Astrocyte (in vitro differentiated cells and primary cell): ENCODE results near the gene GPR21. TPM values are rescaled to one million over a fixed set of nuclear protein-coding genes. Genes with fewer than 3 reads are reported as not detected.
A peak's percentile ranks its signal among the peaks of the same experiment; 100 is the strongest.

Source experiments
- DNase-seq: peaks from one replicate; pipeline ENCODE4 v3.0.0-alpha.2; 2010; ENCODE audit warnings: low read depth
- FAIRE-seq: peaks from 2 replicates; lab custom pipeline; 2011; peaks lifted over from hg19 to GRCh38; lab: Jason Lieb, UNC
- H2AFZ ChIP-seq: 2 replicates; pipeline ENCODE4 v1.6.0; 2012; ENCODE audit warnings: low read depth, low read length, inconsistent platforms
- H3K27ac ChIP-seq: 2 replicates; pipeline ENCODE4 v1.5.1; 2011; ENCODE audit warnings: low read depth, low read length, inconsistent platforms
- H3K27me3 ChIP-seq: 2 replicates; pipeline ENCODE4 v1.6.0; 2011; ENCODE audit warnings: low read length, inconsistent platforms; ENCODE audit not compliant: insufficient read depth
- H3K36me3 ChIP-seq: 2 replicates; pipeline ENCODE4 v1.5.1; 2011; ENCODE audit warnings: low read length, inconsistent platforms; ENCODE audit not compliant: insufficient read depth
- H3K4me1 ChIP-seq: 2 replicates; pipeline ENCODE4 v1.5.1; 2011; ENCODE audit warnings: low read length, inconsistent platforms; ENCODE audit not compliant: insufficient read depth
- H3K4me2 ChIP-seq: 2 replicates; pipeline ENCODE4 v1.6.0; 2012; ENCODE audit warnings: low read length, inconsistent platforms
- H3K4me3 ChIP-seq: 2 replicates; pipeline ENCODE4 v1.5.1; 2011; ENCODE audit warnings: low read depth, mild to moderate bottlenecking, low read length, inconsistent platforms; ENCODE audit not compliant: insufficient read depth
- H3K79me2 ChIP-seq: 2 replicates; pipeline ENCODE4 v1.6.0; 2012; ENCODE audit warnings: mild to moderate bottlenecking, low read length, inconsistent platforms; ENCODE audit not compliant: insufficient read depth
- H3K9ac ChIP-seq: 2 replicates; pipeline ENCODE4 v1.6.0; 2012; ENCODE audit warnings: mild to moderate bottlenecking, low read length, inconsistent platforms
- H3K9me3 ChIP-seq: 2 replicates; pipeline ENCODE4 v1.5.1; 2012; ENCODE audit warnings: low read depth, mild to moderate bottlenecking, low read length, inconsistent platforms; ENCODE audit not compliant: insufficient read depth
- H4K20me1 ChIP-seq: 2 replicates; pipeline ENCODE4 v1.6.0; 2012; ENCODE audit warnings: low read length, inconsistent platforms; ENCODE audit not compliant: insufficient read depth
- H3K27ac Mint-ChIP-seq: one replicate; pipeline ENCODE4 v1.8.0; 2021; ENCODE audit warnings: mild to moderate bottlenecking, mixed read lengths; ENCODE audit not compliant: unreplicated experiment
- H3K27me3 Mint-ChIP-seq: one replicate; pipeline ENCODE4 v1.8.0; 2021; ENCODE audit warnings: low read depth, mixed read lengths; ENCODE audit not compliant: unreplicated experiment
- H3K36me3 Mint-ChIP-seq: one replicate; pipeline ENCODE4 v1.8.0; 2021; ENCODE audit warnings: low read depth, mixed read lengths; ENCODE audit not compliant: unreplicated experiment
- H3K4me1 Mint-ChIP-seq: one replicate; pipeline ENCODE4 v1.8.0; 2021; ENCODE audit warnings: low read depth, mixed read lengths; ENCODE audit not compliant: unreplicated experiment
- H3K4me3 Mint-ChIP-seq: one replicate; pipeline ENCODE4 v1.8.0; 2021; ENCODE audit warnings: mild to moderate bottlenecking, moderate library complexity, mixed read lengths; ENCODE audit not compliant: unreplicated experiment
- H3K9me3 Mint-ChIP-seq: one replicate; pipeline ENCODE4 v1.8.0; 2021; ENCODE audit warnings: mild to moderate bottlenecking, mixed read lengths; ENCODE audit not compliant: unreplicated experiment
- EZH2 ChIP-seq: IDR thresholded peaks from 2 replicates; pipeline ENCODE4 v1.6.1; 2012; ENCODE audit warnings: mild to moderate bottlenecking, low read length, inconsistent platforms; ENCODE audit not compliant: insufficient read depth
- total RNA-seq: library from RNA; stranded (reverse); gene quantifications from 2 replicates; pipeline ENCODE4 v1.2.1, GENCODE V29; 2021
- TF ChIP-seq, protein P1 (sequence below): IDR thresholded peaks from 2 replicates; pipeline ENCODE4 v1.5.1; 2011; ENCODE audit warnings: low read depth, mild to moderate bottlenecking, inconsistent platforms, low read length, moderate library complexity; ENCODE audit not compliant: insufficient read depth

GPR21 gene
- total RNA-seq, 1 donor from 2014 or later, result 1.6 TPM

DNA sequence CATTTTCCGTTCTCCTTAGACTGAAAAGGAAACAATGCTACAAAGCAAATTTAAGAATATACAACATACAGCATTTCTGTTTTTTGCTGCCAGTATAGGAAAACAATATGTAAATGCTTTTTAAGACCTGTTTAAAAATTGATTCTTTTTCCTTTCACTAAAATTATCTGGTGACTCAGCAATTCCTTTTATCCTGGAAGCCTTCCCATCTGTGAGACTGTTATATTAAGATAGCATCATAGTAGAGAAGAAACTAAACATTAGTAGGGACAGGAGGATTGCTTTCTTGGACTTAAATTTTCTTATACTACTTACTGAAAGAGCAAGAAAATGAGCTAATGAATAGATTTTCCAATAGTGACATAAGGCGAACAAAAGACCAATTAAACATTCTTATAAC lies 30.0 kb upstream of the GPR21 start:
- H3K9me3 ChIP-seq, result no peaks in the 10 kb centered on the region
- H3K36me3 ChIP-seq, result peaks cover 1% of the 10 kb centered on the region
- peak overlapping the region; percentile 60 for H3K9ac ChIP-seq
- H3K4me2 ChIP-seq, result peak overlapping the region; percentile 75
- DNase-seq (peak; percentile 40), FAIRE-seq (no peak)
- Mint-ChIP-seq H3K4me1 (peaks cover 18% of the 10 kb centered on the region), H3K9me3 (no peaks in the 10 kb centered on the region), H3K36me3 (no peaks in the 10 kb centered on the region), H3K27ac (peak overlapping the region; percentile 68), H3K27me3 (no peaks in the 10 kb centered on the region), H3K4me3 (no peak overlapping the region)
- no peaks in the 10 kb centered on the region for H3K79me2 ChIP-seq
- H2AFZ ChIP-seq, result no peak overlapping the region
- no peaks in the 10 kb centered on the region for H4K20me1 ChIP-seq
- peak overlapping the region; percentile 56 for H3K27ac ChIP-seq
- TF ChIP-seq, protein P1, sequence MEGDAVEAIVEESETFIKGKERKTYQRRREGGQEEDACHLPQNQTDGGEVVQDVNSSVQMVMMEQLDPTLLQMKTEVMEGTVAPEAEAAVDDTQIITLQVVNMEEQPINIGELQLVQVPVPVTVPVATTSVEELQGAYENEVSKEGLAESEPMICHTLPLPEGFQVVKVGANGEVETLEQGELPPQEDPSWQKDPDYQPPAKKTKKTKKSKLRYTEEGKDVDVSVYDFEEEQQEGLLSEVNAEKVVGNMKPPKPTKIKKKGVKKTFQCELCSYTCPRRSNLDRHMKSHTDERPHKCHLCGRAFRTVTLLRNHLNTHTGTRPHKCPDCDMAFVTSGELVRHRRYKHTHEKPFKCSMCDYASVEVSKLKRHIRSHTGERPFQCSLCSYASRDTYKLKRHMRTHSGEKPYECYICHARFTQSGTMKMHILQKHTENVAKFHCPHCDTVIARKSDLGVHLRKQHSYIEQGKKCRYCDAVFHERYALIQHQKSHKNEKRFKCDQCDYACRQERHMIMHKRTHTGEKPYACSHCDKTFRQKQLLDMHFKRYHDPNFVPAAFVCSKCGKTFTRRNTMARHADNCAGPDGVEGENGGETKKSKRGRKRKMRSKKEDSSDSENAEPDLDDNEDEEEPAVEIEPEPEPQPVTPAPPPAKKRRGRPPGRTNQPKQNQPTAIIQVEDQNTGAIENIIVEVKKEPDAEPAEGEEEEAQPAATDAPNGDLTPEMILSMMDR, result no peak
- TF ChIP-seq EZH2, result no peak
- H3K27me3 ChIP-seq, result no peaks in the 10 kb centered on the region
- H3K4me1 ChIP-seq, result peaks cover 21% of the 10 kb centered on the region
- no peak overlapping the region for H3K4me3 ChIP-seq

DNA sequence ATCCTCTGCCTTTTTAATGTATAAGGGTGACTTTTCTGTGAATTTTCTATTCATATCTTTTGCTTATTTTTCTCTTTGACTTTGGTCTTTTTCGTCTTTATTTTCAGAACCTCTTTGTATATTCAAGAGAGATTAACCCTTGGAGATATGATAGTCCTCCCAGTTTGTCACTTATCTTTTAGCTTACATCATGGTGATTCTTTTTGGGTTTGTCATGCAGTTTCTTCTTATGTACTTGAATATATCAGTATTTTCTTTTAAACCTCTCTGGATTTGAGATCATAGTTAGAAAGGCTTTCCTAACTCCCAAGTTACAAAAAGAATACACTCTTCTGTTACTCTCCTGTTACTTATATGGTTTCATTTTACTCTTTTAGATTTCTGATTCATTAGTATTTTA lies 27.5 kb upstream of the GPR21 start:
- Histone ChIP-seq H3K4me3 (no peak overlapping the region), H3K9me3 (no peaks in the 10 kb centered on the region), H2AFZ (no peak overlapping the region), H3K79me2 (no peaks in the 10 kb centered on the region), H3K27me3 (no peaks in the 10 kb centered on the region), H3K36me3 (peaks cover 9% of the 10 kb centered on the region), H3K27ac (no peak overlapping the region), H3K4me2 (no peak overlapping the region), H3K4me1 (peaks cover 16% of the 10 kb centered on the region), H4K20me1 (no peaks in the 10 kb centered on the region), H3K9ac (no peak overlapping the region)
- Mint-ChIP-seq H3K27me3 (no peaks in the 10 kb centered on the region), H3K4me1 (peaks cover 20% of the 10 kb centered on the region), H3K4me3 (no peak overlapping the region), H3K27ac (no peak overlapping the region), H3K9me3 (no peaks in the 10 kb centered on the region), H3K36me3 (no peaks in the 10 kb centered on the region)
- TF ChIP-seq EZH2, result no peak
- TF ChIP-seq, protein P1, result no peak
- DNase-seq (no peak), FAIRE-seq (no peak)

GRCh38 chr9:123007269-123007668 lies 26.2 kb upstream of the GPR21 start:
- H3K9ac ChIP-seq, result no peak overlapping the region
- no peaks in the 10 kb centered on the region for H4K20me1 ChIP-seq
- peaks cover 20% of the 10 kb centered on the region for H3K4me1 Mint-ChIP-seq
- FAIRE-seq, result no peak
- no peak overlapping the region for H3K4me3 ChIP-seq
- DNase-seq, result no peak
- no peak overlapping the region for H3K27ac ChIP-seq
- peaks cover 12% of the 10 kb centered on the region for H3K36me3 ChIP-seq
- no peak overlapping the region for H2AFZ ChIP-seq
- H3K9me3 Mint-ChIP-seq, result no peaks in the 10 kb centered on the region
- no peaks in the 10 kb centered on the region for H3K27me3 Mint-ChIP-seq
- no peak overlapping the region for H3K27ac Mint-ChIP-seq
- TF ChIP-seq EZH2, result no peak
- TF ChIP-seq, protein P1, result no peak
- H3K4me1 ChIP-seq, result peaks cover 16% of the 10 kb centered on the region
- H3K4me3 Mint-ChIP-seq, result no peak overlapping the region
- H3K27me3 ChIP-seq, result no peaks in the 10 kb centered on the region
- H3K9me3 ChIP-seq, result no peaks in the 10 kb centered on the region
- H3K36me3 Mint-ChIP-seq, result peaks cover 7% of the 10 kb centered on the region
- H3K79me2 ChIP-seq, result no peaks in the 10 kb centered on the region
- H3K4me2 ChIP-seq, result no peak overlapping the region
